DMS53 treated with DMSO at 0.1 percent for 48 hours (cell line): Measurements from ENCODE around the gene NTHL1.

ENCODE experiments used
- DNase-seq: peaks from one replicate; lab custom pipeline; 2025; ENCODE audit not compliant: unreplicated experiment; lab: John Stamatoyannopoulos, UW

NTHL1 gene

GRCh38 chr16:2047330-2048115 is at the start of gene NTHL1, which contains the start of gene TSC2:
TSS of gene NTHL1 (minus strand) at chr16:2047834. CDS start at chr16:2047823, 11 bp downstream.
TSS of gene TSC2 (plus strand) at chr16:2047985. CDS start at chr16:2048616, 631 bp downstream.
- peak; percentile 84 for DNase-seq

GRCh38 chr16:2096853-2097595 is 49.4 kb upstream of the NTHL1 start:
- DNase-seq, result no peak

GRCh38 chr16:2095918-2096582 is 48.4 kb upstream of the NTHL1 start:
- no peak for DNase-seq

- no peak for DNase-seq
Measured at GRCh38 chr16:2095315-2095853, 47.8 kb upstream of the NTHL1 start.

GRCh38 chr16:2093793-2094192 is 46.2 kb upstream of the NTHL1 start:
- no peak for DNase-seq

- no peak for DNase-seq
Measured at GRCh38 chr16:2092866-2093265, 45.2 kb upstream of the NTHL1 start.

- DNase-seq, result peak; percentile 4
Measured at GRCh38 chr16:2092256-2092620, 44.6 kb upstream of the NTHL1 start.

GRCh38 chr16:2091547-2092255 is 44.1 kb upstream of the NTHL1 start:
- DNase-seq, result no peak

- peak; percentile 58 for DNase-seq
Measured at GRCh38 chr16:2090777-2091546, 43.3 kb upstream of the NTHL1 start.

- no peak for DNase-seq
Measured at GRCh38 chr16:2090481-2090776, 42.8 kb upstream of the NTHL1 start.

GRCh38 chr16:2089706-2090480 is 42.3 kb upstream of the NTHL1 start:
- DNase-seq, result no peak

- no peak for DNase-seq
Measured at GRCh38 chr16:2088759-2089358, 41.2 kb upstream of the NTHL1 start.

GRCh38 chr16:2087748-2088631 is 40.4 kb upstream of the NTHL1 start:
- DNase-seq, result no peak

GRCh38 chr16:2086812-2087747 is 39.4 kb upstream of the NTHL1 start:
- no peak for DNase-seq

- DNase-seq, result no peak
Measured at GRCh38 chr16:2086106-2086742, 38.6 kb upstream of the NTHL1 start.

GRCh38 chr16:2085669-2086068 is 38.0 kb upstream of the NTHL1 start:
- DNase-seq, result no peak
